ENCODE results near the gene PTEN.

- no peak for TF ChIP-seq POLR2A (IDR thresholded peaks at IDR 0.05)
- no peak for TF ChIP-seq CTCF (IDR thresholded peaks at IDR 0.05)
- no peak for TF ChIP-seq EP300 (IDR thresholded peaks at IDR 0.05)
- TF ChIP-seq POLR2AphosphoS5 (IDR thresholded peaks at IDR 0.05): no peak
Observed at GRCh38 chr10:87957702-87958101, 94.3 kb downstream of the PTEN start.

Data from gastroesophageal sphincter (tissue), 3 donors.